ENCODE measurements around the gene PTPRD.

DNA sequence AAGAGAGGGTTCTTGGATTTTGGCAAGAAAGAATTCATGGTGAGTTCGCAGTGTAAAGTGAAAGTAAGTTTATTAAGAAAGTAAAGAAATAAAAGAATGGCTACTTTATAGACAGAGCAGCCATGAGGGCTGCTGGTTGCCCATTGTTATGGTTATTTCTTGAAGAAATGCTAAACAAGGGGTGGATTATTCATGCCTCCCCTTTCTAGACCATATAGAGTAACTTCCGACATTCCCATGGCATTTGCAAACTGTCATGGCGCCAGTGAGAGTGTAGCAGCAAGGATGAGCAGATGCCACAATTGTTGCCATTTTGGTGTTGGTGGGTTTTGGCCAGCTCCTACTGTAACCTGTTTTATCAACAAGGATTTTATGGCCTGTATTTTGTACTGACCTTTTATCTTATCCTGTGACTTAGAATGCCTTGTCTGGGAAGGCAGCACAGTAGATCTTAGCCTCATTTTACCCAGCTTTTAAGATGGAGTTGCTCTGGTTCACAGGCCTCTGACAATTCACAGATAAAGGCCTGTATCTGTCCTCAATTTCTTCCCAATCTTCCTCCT, 1787.1 kb downstream of the PTPRD start:
- TF ChIP-seq, protein P1, sequence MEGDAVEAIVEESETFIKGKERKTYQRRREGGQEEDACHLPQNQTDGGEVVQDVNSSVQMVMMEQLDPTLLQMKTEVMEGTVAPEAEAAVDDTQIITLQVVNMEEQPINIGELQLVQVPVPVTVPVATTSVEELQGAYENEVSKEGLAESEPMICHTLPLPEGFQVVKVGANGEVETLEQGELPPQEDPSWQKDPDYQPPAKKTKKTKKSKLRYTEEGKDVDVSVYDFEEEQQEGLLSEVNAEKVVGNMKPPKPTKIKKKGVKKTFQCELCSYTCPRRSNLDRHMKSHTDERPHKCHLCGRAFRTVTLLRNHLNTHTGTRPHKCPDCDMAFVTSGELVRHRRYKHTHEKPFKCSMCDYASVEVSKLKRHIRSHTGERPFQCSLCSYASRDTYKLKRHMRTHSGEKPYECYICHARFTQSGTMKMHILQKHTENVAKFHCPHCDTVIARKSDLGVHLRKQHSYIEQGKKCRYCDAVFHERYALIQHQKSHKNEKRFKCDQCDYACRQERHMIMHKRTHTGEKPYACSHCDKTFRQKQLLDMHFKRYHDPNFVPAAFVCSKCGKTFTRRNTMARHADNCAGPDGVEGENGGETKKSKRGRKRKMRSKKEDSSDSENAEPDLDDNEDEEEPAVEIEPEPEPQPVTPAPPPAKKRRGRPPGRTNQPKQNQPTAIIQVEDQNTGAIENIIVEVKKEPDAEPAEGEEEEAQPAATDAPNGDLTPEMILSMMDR (IDR thresholded peaks at IDR 0.05): no peak
- no peak for TF ChIP-seq POLR2A (IDR thresholded peaks at IDR 0.05)
